DMS 273 (cell line): ENCODE measurements around the gene WASF2.

Source experiments
- DNase-seq: peaks from one replicate; lab custom pipeline; 2025; ENCODE audit not compliant: unreplicated experiment; lab: John Stamatoyannopoulos, UW

Gene WASF2

GRCh38 chr1:27363766-27364695 is 125.9 kb downstream of the WASF2 start:
- DNase-seq: no peak

- DNase-seq: no peak
Measured at GRCh38 chr1:27361553-27361952, 128.4 kb downstream of the WASF2 start.

GRCh38 chr1:27361044-27361402 is 128.9 kb downstream of the WASF2 start:
- DNase-seq: no peak

GRCh38 chr1:27360159-27361043 is 129.6 kb downstream of the WASF2 start:
- DNase-seq: no peak

- DNase-seq: no peak
Measured at GRCh38 chr1:27359822-27360158, 130.2 kb downstream of the WASF2 start.

GRCh38 chr1:27358928-27359313 is 131.0 kb downstream of the WASF2 start:
- no peak for DNase-seq

- DNase-seq: no peak
Measured at GRCh38 chr1:27358038-27358927, 131.7 kb downstream of the WASF2 start.

GRCh38 chr1:27357281-27358037 is 132.5 kb downstream of the WASF2 start:
- peak; percentile 83 for DNase-seq

- DNase-seq: no peak
Measured at GRCh38 chr1:27356619-27357280, 133.2 kb downstream of the WASF2 start.

GRCh38 chr1:27356277-27356618 is 133.7 kb downstream of the WASF2 start:
- no peak for DNase-seq

- no peak for DNase-seq
Measured at GRCh38 chr1:27355683-27356082, 134.3 kb downstream of the WASF2 start.
